WI38 (cell line): Measurements from ENCODE around the gene CCDC85A.

Experiments used
- H3K4me3 ChIP-seq: 2 replicates; pipeline ENCODE4 v1.5.1; 2011; ENCODE audit warnings: low read depth, mild to moderate bottlenecking, control low read depth, low read length
- TF ChIP-seq, protein P1 (sequence below): IDR thresholded peaks from 2 replicates; pipeline ENCODE4 v1.5.1; 2012; ENCODE audit warnings: low read depth, mild to moderate bottlenecking, control low read depth, low read length

CCDC85A gene

DNA sequence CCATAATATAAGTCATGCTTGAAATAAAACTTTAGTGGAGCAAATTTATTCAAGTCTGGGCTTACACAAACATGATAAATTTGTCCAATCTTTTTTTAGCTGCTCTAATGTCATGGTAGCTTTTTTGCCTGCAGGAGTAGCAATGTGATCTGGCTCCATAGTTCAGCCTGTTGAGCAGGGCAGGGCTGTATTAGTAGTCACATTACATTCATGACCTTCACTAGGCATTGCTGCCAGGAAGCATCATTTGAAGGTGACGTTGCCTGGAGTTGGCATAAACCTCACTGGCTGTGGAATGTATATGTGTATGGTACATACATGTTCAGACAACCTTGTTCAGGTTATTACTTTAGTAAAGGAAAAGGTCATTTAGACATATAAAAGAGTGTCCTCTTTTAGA is 76.6 kb downstream of the CCDC85A start:
- TF ChIP-seq, protein P1, sequence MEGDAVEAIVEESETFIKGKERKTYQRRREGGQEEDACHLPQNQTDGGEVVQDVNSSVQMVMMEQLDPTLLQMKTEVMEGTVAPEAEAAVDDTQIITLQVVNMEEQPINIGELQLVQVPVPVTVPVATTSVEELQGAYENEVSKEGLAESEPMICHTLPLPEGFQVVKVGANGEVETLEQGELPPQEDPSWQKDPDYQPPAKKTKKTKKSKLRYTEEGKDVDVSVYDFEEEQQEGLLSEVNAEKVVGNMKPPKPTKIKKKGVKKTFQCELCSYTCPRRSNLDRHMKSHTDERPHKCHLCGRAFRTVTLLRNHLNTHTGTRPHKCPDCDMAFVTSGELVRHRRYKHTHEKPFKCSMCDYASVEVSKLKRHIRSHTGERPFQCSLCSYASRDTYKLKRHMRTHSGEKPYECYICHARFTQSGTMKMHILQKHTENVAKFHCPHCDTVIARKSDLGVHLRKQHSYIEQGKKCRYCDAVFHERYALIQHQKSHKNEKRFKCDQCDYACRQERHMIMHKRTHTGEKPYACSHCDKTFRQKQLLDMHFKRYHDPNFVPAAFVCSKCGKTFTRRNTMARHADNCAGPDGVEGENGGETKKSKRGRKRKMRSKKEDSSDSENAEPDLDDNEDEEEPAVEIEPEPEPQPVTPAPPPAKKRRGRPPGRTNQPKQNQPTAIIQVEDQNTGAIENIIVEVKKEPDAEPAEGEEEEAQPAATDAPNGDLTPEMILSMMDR = no peak
- H3K4me3 ChIP-seq = no peak overlapping the region

DNA sequence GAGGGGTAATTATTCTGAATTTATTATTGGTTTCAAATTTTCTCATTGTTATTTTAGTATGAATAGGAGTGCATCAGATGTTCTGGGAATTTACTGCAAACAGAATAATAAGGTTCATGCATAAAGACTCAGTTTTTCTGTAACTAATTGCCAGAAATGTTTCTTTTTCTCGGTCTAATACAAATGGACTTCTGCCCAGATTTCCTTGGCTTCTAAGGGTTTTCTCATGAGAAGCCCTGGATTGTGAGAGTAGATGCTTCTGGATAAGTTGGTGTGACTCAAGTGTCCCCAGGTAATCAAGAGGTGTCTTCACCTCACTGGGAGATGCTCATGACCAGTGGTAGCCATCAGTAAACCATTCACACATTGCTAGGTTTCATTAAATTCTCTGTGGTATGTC is 78.5 kb downstream of the CCDC85A start:
- no peak overlapping the region for H3K4me3 ChIP-seq
- TF ChIP-seq, protein P1 = no peak

DNA sequence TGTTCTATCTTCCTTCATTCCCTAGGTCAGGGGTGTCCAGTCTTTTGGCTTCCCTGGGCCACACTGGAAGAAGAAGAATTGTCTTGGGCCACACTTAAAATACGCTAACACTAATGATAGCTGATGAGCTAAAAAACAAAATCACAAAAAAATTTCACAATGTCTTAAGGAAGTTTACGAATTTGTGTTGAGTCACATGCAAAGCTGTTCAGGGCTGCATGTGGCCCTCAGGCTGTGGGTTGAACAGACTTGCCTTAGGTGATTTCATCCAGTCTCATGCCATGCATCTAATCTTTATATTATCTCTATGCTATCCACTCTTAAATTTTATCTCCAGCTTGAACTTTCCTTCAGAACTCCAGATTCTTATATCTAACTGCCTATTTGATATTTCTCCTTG is 80.1 kb downstream of the CCDC85A start:
- H3K4me3 ChIP-seq = no peak overlapping the region
- TF ChIP-seq, protein P1 = no peak

GRCh38 chr2:56266761-56267414 is 83.1 kb downstream of the CCDC85A start:
- H3K4me3 ChIP-seq = no peak overlapping the region
- TF ChIP-seq, protein P1 = no peak

DNA sequence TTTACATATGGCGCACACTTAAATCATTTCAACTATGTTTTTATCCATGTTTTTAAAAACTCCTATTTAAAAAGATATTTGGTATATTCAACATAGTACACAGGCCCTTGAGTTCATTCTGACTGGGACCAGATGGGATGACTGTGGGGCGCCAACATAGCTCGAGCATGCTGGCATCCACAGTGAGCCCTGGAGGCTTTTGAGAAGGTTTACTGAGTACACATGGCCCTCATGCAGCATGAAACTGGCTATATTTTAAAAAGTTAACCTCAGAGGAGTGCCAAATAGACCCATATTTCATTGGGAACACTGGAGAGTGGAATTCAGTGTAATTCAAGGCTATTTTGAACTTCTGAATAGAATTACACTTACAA is 83.6 kb downstream of the CCDC85A start:
- TF ChIP-seq, protein P1 = no peak
- H3K4me3 ChIP-seq = no peak overlapping the region

GRCh38 chr2:56268856-56269255 is 85.1 kb downstream of the CCDC85A start:
- TF ChIP-seq, protein P1 = no peak

GRCh38 chr2:56271275-56271674 is 87.5 kb downstream of the CCDC85A start:
- TF ChIP-seq, protein P1 = no peak
- H3K4me3 ChIP-seq = no peak overlapping the region

More at GRCh38 chr2:56268856-56269255, 85.1 kb downstream of the CCDC85A start:
- H3K4me3 ChIP-seq = no peak overlapping the region
